Measurements from ENCODE around the gene DNER. TPM values are rescaled to one million over a fixed set of nuclear protein-coding genes. Genes with fewer than 3 reads are reported as not detected.

DNER gene
- polyA plus RNA-seq, 3 donors, result 0.12 to 0.20 (median 0.16) TPM

DNA sequence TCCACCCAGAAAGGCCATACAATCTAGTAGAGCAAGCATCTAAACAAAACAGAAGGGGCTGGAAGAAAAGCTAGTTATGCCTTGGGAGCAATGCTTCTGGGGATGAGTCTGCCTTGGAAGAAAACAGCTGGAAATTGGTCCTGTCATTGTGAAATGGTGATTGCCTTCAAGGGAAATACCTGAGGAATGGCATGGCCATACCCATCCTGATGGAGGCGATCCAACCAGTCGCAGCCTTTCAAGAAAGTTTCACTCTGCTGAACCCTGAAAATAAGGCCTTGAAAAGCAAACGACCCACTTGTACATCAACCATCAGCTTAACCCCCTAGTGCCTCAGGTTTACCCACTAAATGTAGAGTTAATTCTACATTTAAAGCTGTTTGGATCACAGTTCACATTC lies 370.7 kb downstream of the DNER start:
- Histone ChIP-seq H3K4me2 (replicated peaks; ENCODE audit: extremely low read depth, low read length, poor library complexity, severe bottlenecking) (no peak overlapping the region), H4K20me1 (ENCODE audit: insufficient read depth, low read length) (no peaks in the 10 kb centered on the region), H3K4me1 (ENCODE audit: control insufficient read depth in 1 of 2, insufficient read depth in 2 of 2, low read length in 2 of 2) (peaks cover 27 to 33% of the 10 kb centered on the region in 2 donors), H3K9me3 (replicated peaks in 1 of 2; ENCODE audit: control insufficient read depth in 1 of 2, insufficient read depth in 1 of 2, low read length in 2 of 2) (no peaks in the 10 kb centered on the region), H3K79me2 (ENCODE audit: insufficient read depth, low read length) (no peaks in the 10 kb centered on the region), H3K9ac (ENCODE audit: insufficient read depth, low read length, poor library complexity, severe bottlenecking) (no peak overlapping the region), H2AFZ (ENCODE audit: insufficient read depth, low read depth, low read length, poor library complexity, severe bottlenecking) (no peak overlapping the region), H3K27ac (ENCODE audit: low read depth in 1 of 2, low read length in 2 of 2) (peak overlapping the region in 1 of 2 donors; percentile 80), H3K27me3 (ENCODE audit: control insufficient read depth in 2 of 2, insufficient read depth in 2 of 2, low read length in 2 of 2) (no peaks in the 10 kb centered on the region), H3K36me3 (replicated peaks in 1 of 2; ENCODE audit: control insufficient read depth in 1 of 2, insufficient read depth in 2 of 2, low read length in 2 of 2) (no peaks in the 10 kb centered on the region), H3K4me3 (replicated peaks in 1 of 3; ENCODE audit: low read depth in 2 of 3, low read length in 3 of 3) (no peak overlapping the region)
- peaks cover 7 to 9% (median 8%) of the 10 kb centered on the region in 3 donors for H3K27me3 Mint-ChIP-seq (ENCODE audit: low read depth in 3 of 3)
- intact Hi-C loops (cut with micrococcal nuclease), result no loop called here
- peaks cover 9 to 20% of the 10 kb centered on the region in 2 donors for H3K36me3 Mint-ChIP-seq
- H3K27ac Mint-ChIP-seq, result no peak overlapping the region
- no peak overlapping the region for H3K4me3 Mint-ChIP-seq
- no CpG with 5 or more reads among the region's 3 CpGs for WGBS (ENCODE audit: insufficient coverage)
- TF ChIP-seq, protein P1, sequence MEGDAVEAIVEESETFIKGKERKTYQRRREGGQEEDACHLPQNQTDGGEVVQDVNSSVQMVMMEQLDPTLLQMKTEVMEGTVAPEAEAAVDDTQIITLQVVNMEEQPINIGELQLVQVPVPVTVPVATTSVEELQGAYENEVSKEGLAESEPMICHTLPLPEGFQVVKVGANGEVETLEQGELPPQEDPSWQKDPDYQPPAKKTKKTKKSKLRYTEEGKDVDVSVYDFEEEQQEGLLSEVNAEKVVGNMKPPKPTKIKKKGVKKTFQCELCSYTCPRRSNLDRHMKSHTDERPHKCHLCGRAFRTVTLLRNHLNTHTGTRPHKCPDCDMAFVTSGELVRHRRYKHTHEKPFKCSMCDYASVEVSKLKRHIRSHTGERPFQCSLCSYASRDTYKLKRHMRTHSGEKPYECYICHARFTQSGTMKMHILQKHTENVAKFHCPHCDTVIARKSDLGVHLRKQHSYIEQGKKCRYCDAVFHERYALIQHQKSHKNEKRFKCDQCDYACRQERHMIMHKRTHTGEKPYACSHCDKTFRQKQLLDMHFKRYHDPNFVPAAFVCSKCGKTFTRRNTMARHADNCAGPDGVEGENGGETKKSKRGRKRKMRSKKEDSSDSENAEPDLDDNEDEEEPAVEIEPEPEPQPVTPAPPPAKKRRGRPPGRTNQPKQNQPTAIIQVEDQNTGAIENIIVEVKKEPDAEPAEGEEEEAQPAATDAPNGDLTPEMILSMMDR (IDR thresholded peaks at IDR 0.05), result no peak
- H3K4me1 Mint-ChIP-seq, result peaks cover 45% of the 10 kb centered on the region
- DNase-seq, result no peak
- peaks cover 0 to 5% (median 4%) of the 10 kb centered on the region in 7 donors for H3K9me3 Mint-ChIP-seq

DNA sequence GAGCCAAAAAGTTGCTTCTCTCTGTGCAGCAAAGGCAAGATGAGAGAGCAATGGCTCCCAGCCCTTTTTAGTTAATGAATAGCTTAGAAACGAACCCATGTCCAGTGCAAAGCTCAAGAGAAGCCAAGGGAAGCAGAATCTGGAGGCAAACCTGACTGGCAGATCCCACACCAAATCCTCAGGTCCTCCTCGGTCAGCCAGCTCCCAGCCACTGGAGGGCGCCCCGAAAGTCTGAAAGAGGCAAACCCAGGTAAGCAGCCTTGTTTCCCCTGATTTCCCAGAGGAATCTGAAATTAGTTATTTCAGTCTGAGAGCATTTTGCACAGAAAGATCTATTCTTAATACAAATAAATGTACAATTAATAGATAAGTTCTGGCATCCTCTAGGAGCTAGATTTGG lies 372.0 kb downstream of the DNER start:
- Histone ChIP-seq H4K20me1 (ENCODE audit: insufficient read depth, low read length) (no peaks in the 10 kb centered on the region), H3K9ac (ENCODE audit: insufficient read depth, low read length, poor library complexity, severe bottlenecking) (no peak overlapping the region), H3K4me2 (replicated peaks; ENCODE audit: extremely low read depth, low read length, poor library complexity, severe bottlenecking) (peak overlapping the region; percentile 41), H2AFZ (ENCODE audit: insufficient read depth, low read depth, low read length, poor library complexity, severe bottlenecking) (peak overlapping the region; percentile 52), H3K27ac (ENCODE audit: low read depth in 1 of 2, low read length in 2 of 2) (peak overlapping the region; percentile 34 to 80), H3K4me3 (replicated peaks in 1 of 3; ENCODE audit: low read depth in 2 of 3, low read length in 3 of 3) (peak overlapping the region in 1 of 3 experiments; percentile 37), H3K27me3 (ENCODE audit: control insufficient read depth in 2 of 2, insufficient read depth in 2 of 2, low read length in 2 of 2) (no peaks in the 10 kb centered on the region), H3K36me3 (replicated peaks in 1 of 2; ENCODE audit: control insufficient read depth in 1 of 2, insufficient read depth in 2 of 2, low read length in 2 of 2) (no peaks in the 10 kb centered on the region), H3K79me2 (ENCODE audit: insufficient read depth, low read length) (no peaks in the 10 kb centered on the region), H3K4me1 (ENCODE audit: control insufficient read depth in 1 of 2, insufficient read depth in 2 of 2, low read length in 2 of 2) (peaks cover 25 to 33% of the 10 kb centered on the region in 2 donors), H3K9me3 (replicated peaks in 1 of 2; ENCODE audit: control insufficient read depth in 1 of 2, insufficient read depth in 1 of 2, low read length in 2 of 2) (no peaks in the 10 kb centered on the region)
- peak overlapping the region in 6 of 7 donors; percentile 73 to 93 (median 84) for H3K27ac Mint-ChIP-seq
- TF ChIP-seq, protein P1 (IDR thresholded peaks at IDR 0.05), result peak; percentile 71
- peak in 2 of 3 donors; percentile 47 to 50 for DNase-seq
- peak overlapping the region in 1 of 2 donors; percentile 54 for H3K4me3 Mint-ChIP-seq
- intact Hi-C loops (cut with micrococcal nuclease), result no loop called here
- peaks cover 6 to 8% (median 7%) of the 10 kb centered on the region in 3 donors for H3K27me3 Mint-ChIP-seq (ENCODE audit: low read depth in 3 of 3)
- peaks cover 9 to 20% of the 10 kb centered on the region in 2 donors for H3K36me3 Mint-ChIP-seq
- peaks cover 43% of the 10 kb centered on the region for H3K4me1 Mint-ChIP-seq
- H3K9me3 Mint-ChIP-seq, result peaks cover 0 to 5% (median 0%) of the 10 kb centered on the region in 7 donors
- WGBS (ENCODE audit: insufficient coverage), result 90% methylated on average over 2 of the region's 4 CpGs
